SK-N-SH (cell line): ENCODE data around the gene LTC4S. TPM values are rescaled to one million over a fixed set of nuclear protein-coding genes. Genes with fewer than 3 reads are reported as not detected.

Source experiments
- polyA plus RNA-seq, 3 experiments: library from polyadenylated mRNA; depleted of rRNA; stranded (reverse); fragments of >200 nt; gene quantifications; 2 replicates each; pipeline ENCODE4 v1.2.3, GENCODE V29; 2012
- small RNA-seq, 7 experiments: library from RNA; depleted of rRNA; stranded (forward); fragments of <200 nt; gene quantifications; one replicate each; pipeline ENCODE3, GENCODE V24; 2012

LTC4S gene
- polyA plus RNA-seq, 1 of the 3 experiments (the other 2 are of a cell fraction) = 0.43 TPM

Small RNAs within 50 kb of the gene (small RNA-seq; reads per million reads assigned to genes)
- 0 to 0.59 (median 0) reads per million in 7 experiments for gene MIR1229

Other genes starting within 250 kb of the LTC4S start
- 30.3 and 31.5 TPM in 2 replicates for gene RUFY1, start 243.4 kb upstream of the LTC4S start, polyA plus RNA-seq (2012; rRNA removed)
- 192 and 197 TPM in 2 replicates for gene HNRNPH1, start 170.3 kb upstream of the LTC4S start, polyA plus RNA-seq (2012; rRNA removed)
- gene CBY3, start 113.0 kb upstream of the LTC4S start, polyA plus RNA-seq (2012; rRNA removed) = not detected in 2 replicates
- gene CANX, start 95.0 kb upstream of the LTC4S start, polyA plus RNA-seq (2012; rRNA removed) = 142 and 215 TPM in 2 replicates
- gene MAML1, start 61.2 kb upstream of the LTC4S start, polyA plus RNA-seq (2012; rRNA removed) = 4.4 and 8.1 TPM in 2 replicates
- 174 and 190 TPM in 2 replicates for gene MGAT4B, start 12.9 kb downstream of the LTC4S start, polyA plus RNA-seq (2012; rRNA removed)
- 181 and 185 TPM in 2 replicates for gene SQSTM1, start 26.9 kb downstream of the LTC4S start, polyA plus RNA-seq (2012; rRNA removed)
- 32.8 and 34.9 TPM in 2 replicates for gene MRNIP, start 64.8 kb downstream of the LTC4S start, polyA plus RNA-seq (2012; rRNA removed)
- 75.6 and 76.1 TPM in 2 replicates for gene TBC1D9B, start 113.9 kb downstream of the LTC4S start, polyA plus RNA-seq (2012; rRNA removed)